Vagina (tissue), 2 donors: ENCODE data around the gene CUEDC2.

Experiments used
- POLR2A ChIP-seq, 2 donors: fragments of 450-650 bp; IDR thresholded peaks; one replicate each; pipeline ENCODE4 v1.6.1; 2017; ENCODE audit warnings: antibody characterized with exemption in 2 of 2, mild to moderate bottlenecking in 2 of 2, moderate library complexity in 2 of 2
- TF ChIP-seq, protein P1 (sequence below), 3 experiments: fragments of 450-650 bp in 2 of 3; fragments of 200-600 bp in 1 of 3; sonication (generic) in 1 of 3; IDR thresholded peaks; one replicate each; pipeline ENCODE4 v1.5.1; 2017 to 2019; ENCODE audit warnings: antibody characterized with exemption in 3 of 3, mild to moderate bottlenecking in 2 of 3, moderate library complexity in 2 of 3

DNA sequence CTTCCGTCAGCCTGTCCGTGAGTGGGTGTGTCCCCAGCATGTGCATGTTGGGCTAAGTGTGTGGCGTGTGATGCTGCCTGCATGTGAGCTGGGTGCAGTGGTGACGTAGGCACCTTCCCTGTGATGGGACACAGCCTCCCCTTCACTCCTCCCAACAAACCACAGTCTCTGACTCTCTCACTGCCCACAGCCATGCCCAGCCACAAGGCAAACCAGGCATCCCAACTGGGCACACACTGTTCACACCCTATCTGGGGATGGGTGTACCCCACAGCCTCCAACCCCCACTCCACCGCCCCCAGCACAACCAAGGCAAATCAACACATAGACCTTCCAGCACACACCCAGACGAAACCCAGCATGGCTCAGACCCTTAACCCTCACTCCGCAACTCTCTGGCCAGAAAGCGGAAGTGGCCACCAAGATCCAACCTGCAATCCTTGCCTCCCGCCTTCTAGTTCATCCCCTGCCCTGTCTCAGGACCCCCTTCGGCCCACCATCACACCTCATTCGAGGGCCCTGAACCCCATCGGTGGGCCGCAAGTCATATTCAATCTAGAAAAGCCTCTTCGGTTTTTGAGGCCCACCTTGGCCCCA lies 24.1 kb downstream of the CUEDC2 start:
- no peak for TF ChIP-seq POLR2A (IDR thresholded peaks at IDR 0.05)
- TF ChIP-seq, protein P1, sequence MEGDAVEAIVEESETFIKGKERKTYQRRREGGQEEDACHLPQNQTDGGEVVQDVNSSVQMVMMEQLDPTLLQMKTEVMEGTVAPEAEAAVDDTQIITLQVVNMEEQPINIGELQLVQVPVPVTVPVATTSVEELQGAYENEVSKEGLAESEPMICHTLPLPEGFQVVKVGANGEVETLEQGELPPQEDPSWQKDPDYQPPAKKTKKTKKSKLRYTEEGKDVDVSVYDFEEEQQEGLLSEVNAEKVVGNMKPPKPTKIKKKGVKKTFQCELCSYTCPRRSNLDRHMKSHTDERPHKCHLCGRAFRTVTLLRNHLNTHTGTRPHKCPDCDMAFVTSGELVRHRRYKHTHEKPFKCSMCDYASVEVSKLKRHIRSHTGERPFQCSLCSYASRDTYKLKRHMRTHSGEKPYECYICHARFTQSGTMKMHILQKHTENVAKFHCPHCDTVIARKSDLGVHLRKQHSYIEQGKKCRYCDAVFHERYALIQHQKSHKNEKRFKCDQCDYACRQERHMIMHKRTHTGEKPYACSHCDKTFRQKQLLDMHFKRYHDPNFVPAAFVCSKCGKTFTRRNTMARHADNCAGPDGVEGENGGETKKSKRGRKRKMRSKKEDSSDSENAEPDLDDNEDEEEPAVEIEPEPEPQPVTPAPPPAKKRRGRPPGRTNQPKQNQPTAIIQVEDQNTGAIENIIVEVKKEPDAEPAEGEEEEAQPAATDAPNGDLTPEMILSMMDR (IDR thresholded peaks at IDR 0.05) = no peak
